MM.1S (cell line): ENCODE measurements around the gene NDUFS8.

Experiments
- DNase-seq: peaks from one replicate; pipeline ENCODE4 v3.0.0-alpha.2; 2015
- H2AFZ ChIP-seq: fragments of 300-600 bp; sonication (generic); 2 replicates; pipeline ENCODE4 v1.6.0; 2016; ENCODE audit warnings: antibody characterized with exemption, low read length
- H3F3A ChIP-seq: fragments of 300-600 bp; sonication (generic); 2 replicates; pipeline ENCODE4 v1.6.1; 2016; ENCODE audit warnings: mild to moderate bottlenecking, antibody characterized with exemption, low read length, moderate library complexity, mixed read lengths; ENCODE audit not compliant: insufficient read depth
- H3K27ac ChIP-seq: fragments of 300-600 bp; sonication (generic); 2 replicates; pipeline ENCODE4 v1.5.1; 2016; ENCODE audit warnings: mild to moderate bottlenecking, low read length
- H3K27me3 ChIP-seq: fragments of 300-600 bp; sonication (generic); replicated peaks from 2 replicates; pipeline ENCODE4 v1.6.0; 2016; ENCODE audit warnings: low read length; ENCODE audit not compliant: insufficient read depth
- H3K36me3 ChIP-seq: fragments of 300-600 bp; sonication (generic); replicated peaks from 2 replicates; pipeline ENCODE4 v1.6.1; 2016; ENCODE audit warnings: mild to moderate bottlenecking, low read length, mixed read lengths; ENCODE audit not compliant: insufficient read depth
- H3K4me1 ChIP-seq: fragments of 300-600 bp; sonication (generic); 2 replicates; pipeline ENCODE4 v1.6.1; 2016; ENCODE audit warnings: low read length, mixed read lengths
- H3K4me2 ChIP-seq: fragments of 300-600 bp; sonication (generic); 2 replicates; pipeline ENCODE4 v1.6.0; 2016; ENCODE audit warnings: low read depth, low read length
- H3K4me3 ChIP-seq: fragments of 300-600 bp; sonication (generic); 2 replicates; pipeline ENCODE4 v1.5.1; 2016; ENCODE audit warnings: low read length, mixed read lengths
- H3K79me2 ChIP-seq: fragments of 300-600 bp; sonication (generic); 2 replicates; pipeline ENCODE4 v1.6.1; 2016; ENCODE audit warnings: mixed run types, low read length, mixed read lengths
- H3K9ac ChIP-seq: fragments of 300-600 bp; sonication (generic); 2 replicates; pipeline ENCODE4 v1.6.1; 2016; ENCODE audit warnings: low read length, mixed read lengths
- H3K9me2 ChIP-seq: fragments of 300-600 bp; sonication (generic); replicated peaks from 2 replicates; pipeline ENCODE4 v1.6.1; 2016; ENCODE audit warnings: mild to moderate bottlenecking, low read length, mixed read lengths; ENCODE audit not compliant: insufficient read depth
- H3K9me3 ChIP-seq: fragments of 300-600 bp; sonication (generic); replicated peaks from 2 replicates; pipeline ENCODE4 v1.6.1; 2016; ENCODE audit warnings: mild to moderate bottlenecking, low read length, mixed read lengths; ENCODE audit not compliant: insufficient read depth
- H4K20me1 ChIP-seq: fragments of 300-600 bp; sonication (generic); 2 replicates; pipeline ENCODE4 v1.6.1; 2016; ENCODE audit warnings: mild to moderate bottlenecking, low read length, moderate library complexity, mixed read lengths; ENCODE audit not compliant: insufficient read depth
- EZH2 ChIP-seq: fragments of 300-600 bp; sonication (generic); optimal IDR thresholded peaks from 2 replicates; pipeline ENCODE3; 2017; ENCODE audit warnings: low read depth, mild to moderate bottlenecking, antibody characterized with exemption, low read length, mixed read lengths
- EZH2phosphoT487 ChIP-seq: fragments of 300-600 bp; sonication (generic); IDR thresholded peaks from 2 replicates; pipeline ENCODE4 v1.6.1; 2018; ENCODE audit warnings: antibody characterized with exemption, low read length
- TF ChIP-seq, protein P1 (sequence below): fragments of 300-600 bp; sonication (generic); IDR thresholded peaks from 2 replicates; pipeline ENCODE4 v1.5.1; 2016; ENCODE audit warnings: antibody characterized with exemption, low read length, mixed read lengths

Gene NDUFS8

DNA sequence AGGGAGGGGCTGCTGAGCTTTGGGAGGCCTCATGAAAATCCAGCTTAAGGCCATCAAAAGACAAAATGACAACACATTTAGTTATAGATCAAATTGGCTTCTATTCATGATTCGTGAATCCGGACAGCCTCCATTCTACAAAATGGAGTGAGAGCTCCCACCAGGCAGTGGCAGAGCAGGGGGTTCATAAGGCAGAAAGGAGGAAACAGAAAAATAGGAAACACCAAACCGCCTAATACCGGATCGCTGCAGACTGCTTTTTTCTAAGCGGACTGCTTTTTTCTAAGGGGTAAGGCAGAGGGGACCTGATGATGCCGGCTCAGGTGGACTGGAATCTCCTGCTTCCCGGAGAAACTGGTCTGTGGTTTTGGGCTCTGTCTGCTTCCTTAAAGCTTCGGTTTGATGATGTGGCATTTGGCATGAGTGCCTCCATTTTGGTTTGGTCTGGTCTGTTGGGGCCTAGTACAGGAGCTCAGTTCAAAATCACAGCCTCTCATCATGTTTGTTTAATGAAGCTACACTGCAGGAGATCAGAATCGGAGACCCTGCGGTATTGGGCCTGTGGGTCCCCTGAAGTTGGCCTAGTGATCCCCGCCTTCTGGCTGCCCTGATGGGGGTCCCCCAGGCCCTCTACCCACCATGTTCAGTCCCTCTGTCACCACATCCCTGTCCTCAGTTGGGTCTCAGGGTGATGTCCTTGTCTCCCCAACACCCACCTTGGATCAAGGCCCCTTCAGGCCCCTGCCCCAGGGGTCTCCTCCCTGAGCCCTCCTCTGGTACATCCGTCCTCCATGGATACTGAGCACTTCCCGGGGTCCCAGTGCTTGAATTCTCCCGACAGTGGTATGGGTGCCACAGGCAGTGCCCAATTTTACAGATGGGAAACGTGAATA is 19.2 kb upstream of the NDUFS8 start:
- Histone ChIP-seq H2AFZ (no peak overlapping the region), H3K9me3 (no peaks in the 10 kb centered on the region), H3K27me3 (no peaks in the 10 kb centered on the region), H3K9ac (no peak overlapping the region), H3K9me2 (no peaks in the 10 kb centered on the region), H3K27ac (no peak overlapping the region), H3K36me3 (no peaks in the 10 kb centered on the region), H3K4me1 (peaks cover 64% of the 10 kb centered on the region), H3K4me3 (no peak overlapping the region), H3K4me2 (no peak overlapping the region), H3K79me2 (no peaks in the 10 kb centered on the region), H4K20me1 (no peaks in the 10 kb centered on the region), H3F3A (peaks cover 41% of the 10 kb centered on the region)
- DNase-seq = no peak
- TF ChIP-seq EZH2 = no peak

DNA sequence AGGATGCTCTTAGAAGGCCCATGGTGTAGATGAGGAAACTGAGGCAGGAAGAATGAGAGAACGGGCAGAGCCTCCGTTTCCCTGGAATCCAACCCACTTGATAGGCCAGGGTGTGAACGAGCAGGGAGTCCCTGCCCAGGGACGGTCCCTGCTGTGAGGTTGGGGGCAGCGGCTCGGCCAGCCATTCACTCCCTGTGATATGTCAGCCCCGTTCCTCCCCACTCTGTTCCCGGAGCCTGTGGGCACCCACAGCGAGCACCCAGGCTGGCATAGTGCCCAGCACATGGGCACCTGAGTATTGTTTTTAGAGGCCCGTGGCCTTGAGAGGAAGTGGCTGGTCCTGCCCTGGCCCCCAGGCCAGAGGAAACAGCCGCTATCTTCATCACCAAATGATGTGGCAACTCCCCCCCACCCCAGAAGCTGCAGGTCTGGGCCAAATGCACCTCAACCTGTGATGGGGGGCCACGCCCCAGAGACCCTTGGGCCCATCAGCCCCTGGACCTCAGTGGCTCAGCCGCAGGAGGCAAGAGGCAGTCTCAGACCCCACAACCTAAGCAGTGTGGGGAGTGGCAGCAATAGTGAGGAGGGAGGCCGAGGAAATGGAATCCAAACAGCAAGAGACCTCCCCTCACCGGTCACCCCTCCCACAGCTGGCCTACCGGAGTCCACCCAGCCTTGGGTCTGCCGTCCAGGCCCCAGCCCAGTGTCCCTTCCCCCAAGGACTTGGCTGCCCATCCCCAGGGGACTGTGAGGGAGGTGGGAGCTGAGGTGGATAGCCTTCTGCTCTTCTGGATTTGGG is 18.2 kb upstream of the NDUFS8 start:
- Histone ChIP-seq H3K4me2 (no peak overlapping the region), H3K27ac (no peak overlapping the region), H3F3A (peaks cover 34% of the 10 kb centered on the region), H3K4me3 (no peak overlapping the region), H3K4me1 (peaks cover 55% of the 10 kb centered on the region), H3K9ac (no peak overlapping the region), H2AFZ (no peak overlapping the region), H3K9me2 (no peaks in the 10 kb centered on the region), H3K36me3 (no peaks in the 10 kb centered on the region), H3K79me2 (no peaks in the 10 kb centered on the region), H3K9me3 (no peaks in the 10 kb centered on the region), H4K20me1 (no peaks in the 10 kb centered on the region), H3K27me3 (no peaks in the 10 kb centered on the region)
- DNase-seq = no peak
- TF ChIP-seq EZH2 (no peak), EZH2phosphoT487 (no peak)
- TF ChIP-seq, protein P1, sequence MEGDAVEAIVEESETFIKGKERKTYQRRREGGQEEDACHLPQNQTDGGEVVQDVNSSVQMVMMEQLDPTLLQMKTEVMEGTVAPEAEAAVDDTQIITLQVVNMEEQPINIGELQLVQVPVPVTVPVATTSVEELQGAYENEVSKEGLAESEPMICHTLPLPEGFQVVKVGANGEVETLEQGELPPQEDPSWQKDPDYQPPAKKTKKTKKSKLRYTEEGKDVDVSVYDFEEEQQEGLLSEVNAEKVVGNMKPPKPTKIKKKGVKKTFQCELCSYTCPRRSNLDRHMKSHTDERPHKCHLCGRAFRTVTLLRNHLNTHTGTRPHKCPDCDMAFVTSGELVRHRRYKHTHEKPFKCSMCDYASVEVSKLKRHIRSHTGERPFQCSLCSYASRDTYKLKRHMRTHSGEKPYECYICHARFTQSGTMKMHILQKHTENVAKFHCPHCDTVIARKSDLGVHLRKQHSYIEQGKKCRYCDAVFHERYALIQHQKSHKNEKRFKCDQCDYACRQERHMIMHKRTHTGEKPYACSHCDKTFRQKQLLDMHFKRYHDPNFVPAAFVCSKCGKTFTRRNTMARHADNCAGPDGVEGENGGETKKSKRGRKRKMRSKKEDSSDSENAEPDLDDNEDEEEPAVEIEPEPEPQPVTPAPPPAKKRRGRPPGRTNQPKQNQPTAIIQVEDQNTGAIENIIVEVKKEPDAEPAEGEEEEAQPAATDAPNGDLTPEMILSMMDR = no peak

DNA sequence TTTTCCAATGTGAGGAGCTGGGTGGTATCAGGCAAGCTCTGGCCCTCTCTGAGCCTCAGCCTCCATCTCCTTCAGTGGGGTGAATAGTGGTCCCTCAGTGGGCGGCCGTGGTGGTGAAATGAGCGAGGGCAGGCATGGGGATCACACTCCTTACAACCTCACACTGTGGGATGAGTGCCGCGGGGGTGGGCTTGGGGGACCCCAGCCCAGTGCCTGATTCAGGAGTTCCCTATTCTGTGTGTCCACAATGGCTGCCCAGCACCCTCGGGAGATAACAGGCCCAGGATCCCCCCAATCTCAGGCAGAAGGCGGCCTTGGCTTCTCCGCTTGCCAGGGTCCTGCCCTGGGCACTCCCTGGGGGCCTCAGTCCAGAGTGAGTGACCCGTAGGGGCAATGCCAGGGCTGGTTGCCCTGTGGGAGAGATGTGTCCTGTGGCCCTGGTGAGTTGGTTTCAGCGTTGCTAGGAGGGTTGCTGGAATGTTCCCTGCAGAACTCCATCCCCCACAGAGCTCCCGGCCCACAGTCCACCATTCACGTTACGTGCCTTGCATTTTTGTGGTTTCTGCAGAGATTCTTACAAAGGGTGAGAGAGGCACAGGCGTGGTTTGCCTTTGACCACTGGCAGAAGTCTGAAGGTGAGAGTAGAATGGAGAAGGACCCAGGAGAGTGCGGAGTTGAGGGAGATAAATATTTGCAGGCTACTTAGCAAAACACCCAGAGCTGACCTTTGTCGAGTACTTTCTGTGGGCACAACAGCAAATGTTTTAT is 17.5 kb upstream of the NDUFS8 start:
- no peaks in the 10 kb centered on the region for H3K36me3 ChIP-seq
- no peak overlapping the region for H3K4me3 ChIP-seq
- H3F3A ChIP-seq = peaks cover 29% of the 10 kb centered on the region
- H2AFZ ChIP-seq = no peak overlapping the region
- peak overlapping the region; percentile 17; the same call in 1 of the 2 replicates for H3K4me2 ChIP-seq
- no peaks in the 10 kb centered on the region for H4K20me1 ChIP-seq
- peak; percentile 75 for DNase-seq
- H3K4me1 ChIP-seq = peaks cover 48% of the 10 kb centered on the region
- peak overlapping the region; percentile 28; the same call in 1 of the 2 replicates for H3K27ac ChIP-seq
- no peaks in the 10 kb centered on the region for H3K9me3 ChIP-seq
- no peaks in the 10 kb centered on the region for H3K27me3 ChIP-seq
- no peak for TF ChIP-seq EZH2
- TF ChIP-seq, protein P1 = no peak
- no peak for TF ChIP-seq EZH2phosphoT487
- no peak overlapping the region for H3K9ac ChIP-seq
- no peaks in the 10 kb centered on the region for H3K79me2 ChIP-seq
- no peaks in the 10 kb centered on the region for H3K9me2 ChIP-seq
